Measurements from ENCODE around the gene CACNG5. TPM values are rescaled to one million over a fixed set of nuclear protein-coding genes. Genes with fewer than 3 reads are reported as not detected.

Gene CACNG5
- total RNA-seq, 4 donors from 2014 or later = not detected

GRCh38 chr17:66934040-66934439, 99.1 kb downstream of the CACNG5 start:
- no peak for DNase-seq (ENCODE audit: low spot score in 2 of 2)
- H3K4me3 ChIP-seq (ENCODE audit: low read depth, poor library complexity, severe bottlenecking) = no peak overlapping the region
- TF ChIP-seq POLR2A (IDR thresholded peaks at IDR 0.05) (no peak), CTCF (IDR thresholded peaks at IDR 0.05) (no peak)
- 74 to 76% methylated on average over 2 of the region's 2 CpGs for WGBS, 2 donors
- intact Hi-C loops (cut with DNase I; ENCODE audit: low total_unique reads) = no loop called here

MicroRNAs within 50 kb of the gene (microRNA counts, 767-probe panel; counts per million panel counts)
- microRNA hsa-miR-634 = 0 to 358 counts per million in 2 donors

Small RNA genes lying within 50 kb of the gene (microRNA-seq; reads per million reads assigned to microRNA genes)
- gene MIR634 (ENCODE audit: borderline number of aligned reads in 1 of 2, borderline replicate concordance in 2 of 2) = 0 reads per million in 2 donors

Other genes with a start within 250 kb of the CACNG5 start
- under 1 TPM in 2 of 4 donors, not detected in 2; 0.42 to 0.91 TPM for gene CACNG4, start 129.6 kb downstream of the CACNG5 start, total RNA-seq
- not detected for gene CACNG1, start 209.4 kb downstream of the CACNG5 start, total RNA-seq